Measurements from ENCODE around the gene MKX. TPM values are rescaled to one million over a fixed set of nuclear protein-coding genes. Genes with fewer than 3 reads are reported as not detected.

The MKX gene
- polyA plus RNA-seq, 1 donor = 0.40 TPM

DNA sequence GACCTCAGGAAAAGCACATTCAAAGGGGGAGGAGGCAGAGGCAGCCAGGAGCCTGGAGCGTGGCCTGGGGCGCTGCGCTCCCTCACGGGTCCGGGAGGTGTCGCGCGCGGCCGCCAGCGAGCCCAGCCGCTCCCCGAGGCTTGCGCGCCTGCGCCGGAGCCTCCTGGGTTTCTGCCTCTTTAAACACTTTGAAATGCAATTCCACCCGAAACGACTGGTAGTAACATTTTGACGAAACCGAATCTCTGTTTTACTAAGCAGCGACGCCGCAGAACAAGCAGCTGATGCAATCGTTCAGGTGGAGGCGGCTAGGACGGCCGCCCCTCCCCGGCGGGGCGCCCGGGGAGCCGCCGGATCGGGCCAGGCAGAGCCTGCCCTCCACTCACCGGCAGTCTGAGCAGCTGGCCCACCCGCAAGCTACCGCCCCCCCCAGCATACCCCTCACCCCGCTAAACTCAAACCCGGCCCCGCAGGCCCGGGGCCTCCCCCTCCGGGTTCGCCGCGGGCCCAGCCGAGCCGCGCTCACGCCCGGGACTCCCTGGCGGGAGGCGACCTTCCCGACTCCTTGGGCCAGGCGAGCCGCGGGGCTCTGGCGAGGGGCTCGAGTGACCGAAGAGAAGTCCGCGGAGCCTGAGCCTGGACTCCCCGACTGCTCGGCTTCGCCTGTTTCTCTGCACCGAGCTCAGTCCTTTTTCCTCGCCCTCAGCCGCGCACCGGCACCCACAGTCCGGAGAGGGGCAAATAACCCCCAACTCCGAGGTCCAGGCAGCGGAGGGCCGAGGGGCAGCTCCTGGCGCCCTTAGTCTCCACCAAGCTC lies 3.2 kb downstream of the MKX start:
- DNase-seq = peak; percentile 62 to 72
- WGBS (ENCODE audit: insufficient coverage, low lambda C conversion rate) = no CpG with 5 or more reads among the region's 75 CpGs
- no peaks in the 10 kb centered on the region for H3K36me3 ChIP-seq (ENCODE audit: control insufficient read depth, insufficient read depth, low read length)
- H3K27ac ChIP-seq (ENCODE audit: low read length) = no peak overlapping the region
- peaks cover 75% of the 10 kb centered on the region for H3K27me3 ChIP-seq (ENCODE audit: control insufficient read depth, insufficient read depth, low read length)
- peak overlapping the region; percentile 47 for H3K4me3 ChIP-seq (ENCODE audit: low read length)
- peaks cover 13% of the 10 kb centered on the region for H3K4me1 ChIP-seq (ENCODE audit: control insufficient read depth, insufficient read depth, low read length)
- H3K9me3 ChIP-seq (ENCODE audit: control insufficient read depth, low read depth, low read length) = peaks cover 28% of the 10 kb centered on the region

DNA sequence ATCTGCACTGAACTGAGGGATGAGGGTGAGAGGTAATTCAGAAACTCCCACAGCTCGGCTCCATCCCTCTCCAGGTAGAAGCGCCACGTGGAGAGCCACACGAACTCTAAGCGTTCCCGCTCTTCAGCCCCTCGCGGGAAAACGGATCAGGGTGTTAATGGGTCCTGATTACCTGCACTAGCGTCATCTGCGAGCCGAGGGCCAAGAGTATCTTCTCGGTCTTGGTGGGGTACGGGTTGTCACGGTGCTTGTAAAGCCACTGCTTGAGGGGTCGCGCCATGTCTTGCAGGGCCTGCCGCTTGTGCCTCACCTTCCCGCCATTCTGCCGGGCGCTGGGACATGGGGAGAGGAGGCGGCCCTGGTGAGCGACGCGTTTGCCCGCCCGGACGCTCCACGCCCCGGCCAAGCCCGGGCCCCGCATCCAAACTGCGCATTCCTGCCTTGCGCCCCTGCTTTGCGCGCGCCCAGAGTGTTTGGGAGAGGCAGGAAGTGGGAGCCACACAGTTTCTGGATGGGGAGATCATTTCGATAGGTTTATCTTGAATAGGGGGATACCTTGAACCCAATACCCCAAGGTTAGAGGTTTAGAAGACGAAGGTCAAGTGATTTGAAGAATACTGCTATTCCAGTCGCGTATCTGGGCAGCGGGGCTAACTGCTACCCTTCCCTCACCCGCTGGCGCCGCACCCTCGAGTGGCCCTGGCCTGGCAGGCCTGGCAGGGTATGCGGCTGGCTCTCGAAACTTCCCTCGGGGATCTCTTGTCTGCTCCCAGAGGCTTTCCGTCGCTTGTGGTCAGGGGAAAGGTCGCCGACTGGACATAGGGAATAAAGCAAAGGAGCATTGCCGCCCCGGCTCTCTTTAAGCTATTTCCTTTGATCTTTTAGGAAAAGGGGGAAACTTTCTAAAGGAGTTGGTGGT lies 4.2 kb downstream of the MKX start:
- no CpG with 5 or more reads among the region's 55 CpGs for WGBS (ENCODE audit: insufficient coverage, low lambda C conversion rate)
- H3K27ac ChIP-seq (ENCODE audit: low read length) = no peak overlapping the region
- H3K9me3 ChIP-seq (ENCODE audit: control insufficient read depth, low read depth, low read length) = peaks cover 28% of the 10 kb centered on the region
- H3K4me3 ChIP-seq (ENCODE audit: low read length) = no peak overlapping the region
- peaks cover 13% of the 10 kb centered on the region for H3K4me1 ChIP-seq (ENCODE audit: control insufficient read depth, insufficient read depth, low read length)
- H3K36me3 ChIP-seq (ENCODE audit: control insufficient read depth, insufficient read depth, low read length) = no peaks in the 10 kb centered on the region
- no peak for DNase-seq
- peaks cover 70% of the 10 kb centered on the region for H3K27me3 ChIP-seq (ENCODE audit: control insufficient read depth, insufficient read depth, low read length)

- no peaks in the 10 kb centered on the region for H3K4me1 ChIP-seq (ENCODE audit: control insufficient read depth, insufficient read depth, low read length)
- H3K27ac ChIP-seq (ENCODE audit: low read length) = no peak overlapping the region
- no peak for DNase-seq
- no CpG with 5 or more reads among the region's 1 CpG for WGBS (ENCODE audit: insufficient coverage, low lambda C conversion rate)
- H3K4me3 ChIP-seq (ENCODE audit: low read length) = no peak overlapping the region
- peaks cover 22% of the 10 kb centered on the region for H3K27me3 ChIP-seq (ENCODE audit: control insufficient read depth, insufficient read depth, low read length)
- no peaks in the 10 kb centered on the region for H3K36me3 ChIP-seq (ENCODE audit: control insufficient read depth, insufficient read depth, low read length)
- peaks cover 2% of the 10 kb centered on the region for H3K9me3 ChIP-seq (ENCODE audit: control insufficient read depth, low read depth, low read length)
These were observed 9.2 kb downstream of the MKX start for GRCh38 chr10:27736396-27736795.

GRCh38 chr10:27730041-27730440 lies 15.6 kb downstream of the MKX start:
- no peak for DNase-seq
- Histone ChIP-seq H3K36me3 (ENCODE audit: control insufficient read depth, insufficient read depth, low read length) (no peaks in the 10 kb centered on the region), H3K27ac (ENCODE audit: low read length) (no peak overlapping the region), H3K4me1 (ENCODE audit: control insufficient read depth, insufficient read depth, low read length) (no peaks in the 10 kb centered on the region), H3K27me3 (ENCODE audit: control insufficient read depth, insufficient read depth, low read length) (no peaks in the 10 kb centered on the region), H3K4me3 (ENCODE audit: low read length) (no peak overlapping the region), H3K9me3 (ENCODE audit: control insufficient read depth, low read depth, low read length) (no peaks in the 10 kb centered on the region)
- WGBS (ENCODE audit: insufficient coverage, low lambda C conversion rate) = no CpG with 5 or more reads among the region's 1 CpG

- H3K36me3 ChIP-seq (ENCODE audit: control insufficient read depth, insufficient read depth, low read length) = no peaks in the 10 kb centered on the region
- no peak for DNase-seq
- H3K27ac ChIP-seq (ENCODE audit: low read length) = no peak overlapping the region
- WGBS (ENCODE audit: insufficient coverage, low lambda C conversion rate) = 60% methylated on average over 1 of the region's 3 CpGs
- H3K4me3 ChIP-seq (ENCODE audit: low read length) = no peak overlapping the region
- no peaks in the 10 kb centered on the region for H3K4me1 ChIP-seq (ENCODE audit: control insufficient read depth, insufficient read depth, low read length)
- peaks cover 3% of the 10 kb centered on the region for H3K27me3 ChIP-seq (ENCODE audit: control insufficient read depth, insufficient read depth, low read length)
- H3K9me3 ChIP-seq (ENCODE audit: control insufficient read depth, low read depth, low read length) = no peaks in the 10 kb centered on the region
These were observed 17.3 kb downstream of the MKX start for GRCh38 chr10:27728338-27728737.

DNA sequence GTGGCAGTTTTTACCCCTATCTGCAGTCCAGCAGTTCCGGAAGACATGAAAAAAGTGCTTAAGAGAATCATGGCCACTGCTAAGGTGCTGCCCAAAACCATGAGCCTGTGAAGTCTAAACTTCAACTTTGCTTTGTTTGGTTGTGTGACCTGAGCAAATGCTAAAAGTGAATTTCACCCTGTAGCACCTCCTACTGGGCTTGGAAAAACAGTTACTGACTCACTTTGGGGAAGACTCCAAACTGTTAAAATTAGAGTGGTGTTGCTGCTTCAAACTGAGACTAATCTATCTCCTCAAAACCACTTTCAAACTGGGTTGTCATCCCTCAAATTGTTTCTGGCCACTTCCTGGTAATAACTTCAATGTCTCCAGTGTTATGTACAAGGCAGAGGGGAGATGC lies 21.3 kb downstream of the MKX start:
- H3K27me3 ChIP-seq (ENCODE audit: control insufficient read depth, insufficient read depth, low read length) = peaks cover 3% of the 10 kb centered on the region
- H3K4me1 ChIP-seq (ENCODE audit: control insufficient read depth, insufficient read depth, low read length) = no peaks in the 10 kb centered on the region
- WGBS (ENCODE audit: insufficient coverage, low lambda C conversion rate) = no CpG with 5 or more reads among the region's 1 CpG
- H3K4me3 ChIP-seq (ENCODE audit: low read length) = no peak overlapping the region
- no peaks in the 10 kb centered on the region for H3K36me3 ChIP-seq (ENCODE audit: control insufficient read depth, insufficient read depth, low read length)
- DNase-seq = no peak
- no peak overlapping the region for H3K27ac ChIP-seq (ENCODE audit: low read length)
- no peaks in the 10 kb centered on the region for H3K9me3 ChIP-seq (ENCODE audit: control insufficient read depth, low read depth, low read length)

- H3K36me3 ChIP-seq (ENCODE audit: control insufficient read depth, insufficient read depth, low read length) = no peaks in the 10 kb centered on the region
- DNase-seq = no peak
- no peak overlapping the region for H3K4me3 ChIP-seq (ENCODE audit: low read length)
- H3K4me1 ChIP-seq (ENCODE audit: control insufficient read depth, insufficient read depth, low read length) = no peaks in the 10 kb centered on the region
- no peaks in the 10 kb centered on the region for H3K9me3 ChIP-seq (ENCODE audit: control insufficient read depth, low read depth, low read length)
- no peak overlapping the region for H3K27ac ChIP-seq (ENCODE audit: low read length)
- H3K27me3 ChIP-seq (ENCODE audit: control insufficient read depth, insufficient read depth, low read length) = peaks cover 3% of the 10 kb centered on the region
These were observed 22.2 kb downstream of the MKX start for GRCh38 chr10:27723436-27723835.

DNA sequence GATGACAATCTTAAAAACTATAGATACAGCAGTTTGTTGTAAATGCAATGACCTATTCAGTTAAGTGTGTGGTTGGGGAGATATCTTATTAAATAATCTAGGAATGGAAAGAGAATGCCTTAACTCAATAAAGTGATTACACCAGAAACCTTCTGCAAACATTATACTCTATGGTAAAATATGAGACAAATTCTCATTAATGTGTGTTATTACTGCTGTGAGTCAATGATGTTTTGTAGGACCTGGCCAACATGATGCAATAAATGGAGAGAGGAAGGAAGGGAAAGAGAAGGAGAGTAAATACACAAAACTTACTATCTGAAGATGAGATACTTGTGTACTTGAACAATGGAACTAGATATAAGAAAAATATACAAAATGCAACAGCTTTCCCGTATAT lies 25.1 kb downstream of the MKX start:
- WGBS (ENCODE audit: insufficient coverage, low lambda C conversion rate) = 100% methylated on average over 1 of the region's 1 CpG
- Histone ChIP-seq H3K27me3 (ENCODE audit: control insufficient read depth, insufficient read depth, low read length) (peaks cover 3% of the 10 kb centered on the region), H3K4me3 (ENCODE audit: low read length) (no peak overlapping the region), H3K27ac (ENCODE audit: low read length) (no peak overlapping the region), H3K9me3 (ENCODE audit: control insufficient read depth, low read depth, low read length) (no peaks in the 10 kb centered on the region), H3K36me3 (ENCODE audit: control insufficient read depth, insufficient read depth, low read length) (no peaks in the 10 kb centered on the region), H3K4me1 (ENCODE audit: control insufficient read depth, insufficient read depth, low read length) (no peaks in the 10 kb centered on the region)
- DNase-seq = no peak

- 83% methylated on average over 2 of the region's 3 CpGs for WGBS (ENCODE audit: insufficient coverage, low lambda C conversion rate)
- Histone ChIP-seq H3K9me3 (ENCODE audit: control insufficient read depth, low read depth, low read length) (no peaks in the 10 kb centered on the region), H3K27ac (ENCODE audit: low read length) (no peak overlapping the region), H3K4me3 (ENCODE audit: low read length) (no peak overlapping the region), H3K36me3 (ENCODE audit: control insufficient read depth, insufficient read depth, low read length) (no peaks in the 10 kb centered on the region), H3K4me1 (ENCODE audit: control insufficient read depth, insufficient read depth, low read length) (no peaks in the 10 kb centered on the region), H3K27me3 (ENCODE audit: control insufficient read depth, insufficient read depth, low read length) (no peaks in the 10 kb centered on the region)
- DNase-seq = no peak
These were observed 26.6 kb downstream of the MKX start for GRCh38 chr10:27719052-27719451.

- no peaks in the 10 kb centered on the region for H3K4me1 ChIP-seq (ENCODE audit: control insufficient read depth, insufficient read depth, low read length)
- H3K27me3 ChIP-seq (ENCODE audit: control insufficient read depth, insufficient read depth, low read length) = no peaks in the 10 kb centered on the region
- 86% methylated on average over 1 of the region's 3 CpGs for WGBS (ENCODE audit: insufficient coverage, low lambda C conversion rate)
- H3K9me3 ChIP-seq (ENCODE audit: control insufficient read depth, low read depth, low read length) = no peaks in the 10 kb centered on the region
- no peaks in the 10 kb centered on the region for H3K36me3 ChIP-seq (ENCODE audit: control insufficient read depth, insufficient read depth, low read length)
- H3K4me3 ChIP-seq (ENCODE audit: low read length) = no peak overlapping the region
- no peak overlapping the region for H3K27ac ChIP-seq (ENCODE audit: low read length)
- no peak for DNase-seq
These were observed 27.8 kb downstream of the MKX start for GRCh38 chr10:27717861-27718260.

Data from large intestine (tissue), 3 donors.